Inferior parietal cortex (tissue), 1 donor: ENCODE results near the gene SLC25A18.
A peak's percentile ranks its signal among the peaks of the same experiment; 100 is the strongest.
"Not testable (repeated sequence)": the region's sequence is repeated elsewhere in the genome, so short reads cannot be mapped to it uniquely, and the experiment has no call there.

Source experiments
- DNase-seq: peaks from one replicate; pipeline ENCODE4 v3.0.0-alpha.2; 2016; ENCODE audit errors: extremely low spot score

Gene SLC25A18

DNA sequence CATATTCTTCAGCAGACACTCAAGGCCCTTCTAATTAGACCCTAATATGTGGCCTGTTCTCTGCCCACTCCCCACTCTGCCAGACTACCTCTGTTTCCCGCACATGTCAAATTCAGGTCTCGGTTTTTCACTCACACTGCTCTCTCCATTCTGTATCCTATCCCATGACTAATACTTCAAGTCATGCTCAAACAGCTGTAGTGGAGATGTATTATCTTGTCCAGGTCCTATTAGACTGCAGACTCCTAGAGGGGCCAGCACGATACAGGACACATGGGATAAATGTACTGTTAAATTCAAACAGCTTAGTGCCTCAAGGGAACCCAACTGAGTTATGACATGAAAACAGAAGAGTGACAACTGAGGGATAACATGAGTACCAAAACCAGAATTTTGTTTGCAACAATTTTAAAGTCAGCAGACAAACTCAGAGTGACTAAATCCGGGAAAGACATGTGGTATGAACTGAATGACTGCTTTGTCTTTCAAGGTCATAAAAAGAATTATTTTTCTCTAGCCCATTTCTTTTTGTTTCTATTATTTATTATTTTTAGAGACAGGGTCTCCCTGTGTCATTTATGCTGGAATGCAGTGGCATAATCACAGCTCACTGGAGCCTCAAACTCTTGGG is 44.7 kb downstream of the SLC25A18 start:
- no peak for DNase-seq

DNA sequence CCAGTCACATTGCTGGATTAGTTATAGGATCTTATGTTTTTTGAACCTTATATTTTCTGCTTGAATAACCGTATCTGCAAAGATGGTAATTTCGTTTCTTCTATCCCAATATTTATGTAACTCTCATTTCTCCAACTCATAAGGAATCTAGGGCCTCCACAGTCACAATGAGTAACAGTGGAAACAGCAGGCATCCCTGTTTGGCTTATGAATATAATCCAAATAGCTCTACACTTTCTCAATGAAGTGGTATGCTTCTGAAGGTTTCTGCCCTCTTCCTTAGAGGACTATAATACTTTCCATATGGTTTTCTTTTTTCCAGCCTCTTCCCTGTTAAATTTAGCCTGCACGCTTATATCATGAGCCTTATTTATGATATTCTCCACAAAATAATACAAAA is 48.8 kb downstream of the SLC25A18 start:
- DNase-seq, result no peak

DNA sequence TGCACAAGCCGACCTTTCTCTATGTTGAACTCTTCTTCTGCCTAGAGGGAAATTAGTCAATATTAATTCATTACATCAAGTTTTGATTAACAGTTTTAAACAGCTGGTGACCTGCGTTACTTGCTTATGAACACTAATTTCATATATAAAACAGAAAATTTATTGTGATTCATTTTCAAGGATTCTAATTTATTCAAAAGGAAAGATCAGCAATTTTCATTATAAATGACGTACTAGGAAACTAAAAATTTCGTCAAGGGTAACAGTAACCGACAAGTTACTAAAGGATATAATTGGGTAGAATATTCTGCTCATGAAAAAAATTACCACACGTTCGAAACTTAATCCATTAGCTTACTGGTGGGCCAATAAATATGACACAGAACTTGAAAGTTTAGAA is 50.0 kb downstream of the SLC25A18 start:
- no peak for DNase-seq

DNA sequence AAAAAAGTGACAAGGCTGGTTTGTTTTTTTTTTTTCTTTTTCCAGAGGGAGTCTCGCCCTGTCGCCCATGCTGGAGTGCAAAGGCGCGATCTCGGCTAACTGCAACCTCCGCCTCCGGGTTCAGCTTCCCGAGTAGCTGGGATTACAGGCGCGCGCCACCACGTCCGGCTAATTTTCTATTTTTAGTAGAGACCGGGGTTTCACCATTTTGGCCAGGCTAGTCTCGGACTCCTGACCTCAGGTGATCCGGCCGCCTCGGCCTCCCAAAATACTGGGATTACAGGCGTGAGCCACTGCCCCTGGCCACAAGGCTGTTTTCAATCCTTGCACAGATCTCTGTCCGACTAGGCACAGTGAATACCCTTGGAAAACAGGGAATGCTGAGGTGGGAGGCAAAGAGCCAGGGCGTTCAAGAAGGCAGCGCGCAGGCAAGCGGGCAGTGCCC is 64.7 kb downstream of the SLC25A18 start:
- no peak for DNase-seq

DNA sequence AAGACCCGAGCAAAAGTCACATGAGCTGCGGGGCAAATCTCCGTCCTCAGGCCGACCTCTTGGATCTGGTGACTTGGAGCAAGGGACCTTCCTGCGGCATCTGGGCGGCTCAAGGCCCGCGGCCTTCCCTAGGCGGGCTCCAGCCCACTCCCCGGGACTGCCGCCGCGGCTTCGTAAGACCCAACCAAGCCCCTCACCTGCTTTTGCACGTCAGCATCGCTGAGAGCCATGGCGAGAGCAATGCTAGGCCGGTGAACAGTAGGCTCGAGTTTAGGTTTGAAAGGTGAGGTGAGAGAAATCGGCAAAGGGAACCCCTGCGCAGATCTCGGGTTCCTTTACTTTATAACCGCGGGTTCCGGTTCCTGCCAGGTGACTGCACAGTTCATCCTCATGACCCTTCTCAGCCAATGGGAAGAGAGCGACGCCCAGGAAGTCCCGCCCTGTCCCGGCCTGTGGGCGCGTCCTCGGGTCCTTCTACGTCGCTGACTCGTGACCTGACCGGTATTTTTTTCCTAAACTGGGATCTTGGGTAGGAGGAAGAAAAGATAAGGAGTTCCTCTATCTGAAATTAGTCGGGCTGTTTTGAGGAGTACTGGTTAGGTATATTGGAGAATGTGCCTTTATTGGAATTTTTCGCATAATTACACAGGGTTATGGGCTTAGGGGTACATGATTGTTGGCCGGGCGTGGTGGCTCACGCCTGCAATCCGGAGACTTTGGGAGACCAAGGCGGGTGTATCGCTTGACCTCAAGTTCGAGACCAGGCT is 65.3 kb downstream of the SLC25A18 start, which contains the start of gene ATP6V1E1:
Gene ATP6V1E1, minus strand, starts transcription at position 344 of the 767 bp plus-strand sequence. Its CDS starts 114 bp downstream, at position 230.
- DNase-seq, result peak; percentile 98

DNA sequence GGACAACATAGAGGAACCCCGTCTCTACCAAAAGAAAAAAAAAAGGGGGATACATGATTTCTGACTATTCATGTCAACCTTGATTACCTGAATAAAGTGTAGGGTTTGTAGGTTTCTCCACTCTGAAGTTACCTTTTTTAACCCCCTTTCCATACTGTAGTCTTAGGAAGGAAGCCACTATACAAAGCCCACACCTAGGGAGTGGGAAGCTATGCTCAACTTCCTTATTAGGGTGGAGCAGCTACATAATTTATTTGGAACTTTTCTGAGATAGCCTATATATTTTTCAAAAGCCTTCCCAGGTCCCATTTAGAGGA is 65.8 kb downstream of the SLC25A18 start:
- DNase-seq, result no peak

DNA sequence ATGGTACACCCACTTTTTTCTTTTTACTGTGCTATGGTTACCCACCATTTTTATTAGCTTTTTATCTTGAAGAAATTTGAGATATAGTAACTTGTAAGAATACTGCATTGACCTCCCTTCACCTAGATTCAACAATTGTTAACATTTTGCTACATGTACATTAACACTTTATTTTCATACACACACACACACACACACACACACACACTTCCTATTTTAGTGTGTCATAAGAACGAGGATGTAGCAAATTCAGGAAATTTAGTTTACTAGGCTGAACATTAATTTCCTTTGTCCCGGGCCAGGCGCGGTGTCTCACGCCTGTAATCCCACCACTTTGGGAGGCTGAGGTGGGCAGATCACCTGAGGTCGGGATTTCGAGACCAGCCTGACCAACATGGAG is 66.3 kb downstream of the SLC25A18 start:
- DNase-seq, result no peak

DNA sequence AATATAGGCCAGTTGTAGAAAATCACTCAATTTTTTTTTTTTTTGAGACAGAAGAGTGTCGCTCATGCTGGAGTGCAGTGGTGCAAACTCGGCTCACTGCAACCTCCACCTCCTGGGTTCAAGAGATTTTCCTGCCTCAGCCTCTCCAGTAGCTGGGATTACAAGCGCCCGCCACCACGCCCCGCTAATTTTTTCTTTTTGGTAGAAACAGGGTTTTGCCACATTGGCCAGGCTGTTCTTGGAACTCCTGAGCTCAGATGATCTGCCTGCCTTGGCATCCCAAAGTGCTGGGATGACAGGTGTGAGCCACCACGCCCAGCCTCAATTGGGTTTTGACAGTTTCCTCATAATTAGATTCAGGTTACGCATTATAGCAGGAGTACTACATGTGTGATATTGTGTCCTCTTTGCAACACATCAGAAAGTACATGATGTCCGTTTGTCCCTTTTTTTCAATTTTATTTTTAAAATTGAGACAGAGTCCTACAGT is 67.8 kb downstream of the SLC25A18 start:
- DNase-seq, result no peak

DNA sequence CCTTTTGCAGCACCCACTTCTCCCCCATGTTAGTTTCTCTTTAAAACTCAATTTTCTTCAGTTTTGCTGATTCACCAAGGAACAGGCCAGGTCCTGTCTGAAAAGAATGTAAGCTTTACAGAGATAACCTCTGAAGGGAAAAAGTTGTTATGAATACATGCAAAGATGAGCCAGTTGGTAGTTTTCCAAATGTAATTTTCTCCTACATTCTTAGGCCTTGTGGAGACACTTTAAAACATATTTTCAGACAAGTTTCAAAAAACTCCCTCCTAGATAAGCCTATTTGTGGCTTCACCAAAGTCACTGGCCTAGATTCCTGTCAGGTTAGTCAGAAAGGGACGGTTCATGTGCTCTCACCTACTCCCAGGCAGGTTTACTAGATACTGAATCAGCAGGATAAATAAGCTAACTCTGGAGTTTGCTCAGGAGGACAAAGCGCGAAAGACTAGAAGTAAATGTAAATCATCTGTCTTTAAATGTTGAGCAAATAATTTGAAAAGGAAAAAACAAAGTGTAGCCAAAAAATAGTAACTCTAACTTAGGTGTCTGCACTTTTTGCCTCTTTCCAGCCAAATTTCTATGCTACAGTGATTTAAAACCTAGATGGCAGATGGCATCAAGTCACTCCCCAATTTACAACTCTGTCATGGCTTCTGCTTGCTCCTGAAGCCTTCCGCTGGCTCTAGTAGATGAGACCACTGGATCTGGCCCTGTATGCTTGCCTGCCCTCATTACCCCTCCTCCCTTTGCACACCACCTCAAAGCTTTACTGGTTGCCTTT is 70.1 kb downstream of the SLC25A18 start:
- DNase-seq, result no peak

DNA sequence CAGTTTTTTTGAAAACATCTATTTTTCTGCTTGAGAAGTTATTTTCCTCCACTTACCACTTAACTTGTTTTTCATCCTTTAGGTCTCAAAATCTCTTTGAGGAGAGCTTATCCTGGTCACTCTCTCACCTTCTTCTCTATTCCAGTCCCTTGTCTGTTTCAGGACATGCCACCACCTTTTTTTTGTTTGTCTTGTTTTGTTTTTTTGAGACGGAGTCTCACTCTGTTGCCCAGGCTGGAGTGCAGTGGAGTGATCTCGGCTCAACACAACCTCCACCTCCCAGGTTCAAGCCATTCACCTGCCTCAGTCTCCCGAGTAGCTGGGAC is 70.7 kb downstream of the SLC25A18 start:
- DNase-seq, result no peak

DNA sequence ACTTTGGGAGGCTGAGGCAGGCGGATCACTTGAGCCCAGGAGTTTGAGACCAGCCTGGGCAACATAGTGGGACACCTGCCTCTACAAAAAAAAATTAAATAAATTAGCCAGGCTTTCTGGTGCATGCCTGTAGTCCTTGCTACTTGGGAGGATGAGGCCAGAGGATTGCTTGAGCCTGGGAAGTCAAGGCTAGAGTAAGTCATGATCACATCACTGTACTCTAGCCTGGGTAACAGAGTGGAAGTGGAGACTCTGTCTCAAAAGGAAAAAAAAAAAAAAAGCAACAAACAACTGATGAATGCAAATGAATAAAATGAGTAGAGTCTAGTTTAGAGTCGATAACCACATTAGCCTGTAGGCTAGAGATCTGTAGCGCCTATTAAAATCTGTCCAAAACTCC is 71.4 kb downstream of the SLC25A18 start:
- DNase-seq, result no peak

DNA sequence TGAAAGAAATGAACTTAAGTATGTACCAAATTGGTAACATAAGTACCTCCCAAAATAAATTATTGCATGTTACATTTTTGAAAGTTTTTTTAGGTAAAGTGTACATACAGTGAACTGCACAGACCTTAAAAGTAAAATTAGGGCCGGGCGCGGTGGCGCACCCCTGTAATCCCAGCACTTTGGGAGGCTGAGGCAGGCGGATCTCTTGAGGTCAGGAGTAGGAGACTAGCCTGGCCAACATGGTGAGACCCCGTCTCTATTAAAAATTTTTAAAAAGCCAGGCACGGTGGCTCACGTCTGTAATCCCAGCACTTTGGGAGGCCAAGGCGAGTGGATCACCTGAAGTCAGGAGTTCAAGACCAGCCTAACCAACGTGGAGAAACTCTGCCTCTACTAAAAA is 73.6 kb downstream of the SLC25A18 start:
- DNase-seq, result not testable (repeated sequence)

DNA sequence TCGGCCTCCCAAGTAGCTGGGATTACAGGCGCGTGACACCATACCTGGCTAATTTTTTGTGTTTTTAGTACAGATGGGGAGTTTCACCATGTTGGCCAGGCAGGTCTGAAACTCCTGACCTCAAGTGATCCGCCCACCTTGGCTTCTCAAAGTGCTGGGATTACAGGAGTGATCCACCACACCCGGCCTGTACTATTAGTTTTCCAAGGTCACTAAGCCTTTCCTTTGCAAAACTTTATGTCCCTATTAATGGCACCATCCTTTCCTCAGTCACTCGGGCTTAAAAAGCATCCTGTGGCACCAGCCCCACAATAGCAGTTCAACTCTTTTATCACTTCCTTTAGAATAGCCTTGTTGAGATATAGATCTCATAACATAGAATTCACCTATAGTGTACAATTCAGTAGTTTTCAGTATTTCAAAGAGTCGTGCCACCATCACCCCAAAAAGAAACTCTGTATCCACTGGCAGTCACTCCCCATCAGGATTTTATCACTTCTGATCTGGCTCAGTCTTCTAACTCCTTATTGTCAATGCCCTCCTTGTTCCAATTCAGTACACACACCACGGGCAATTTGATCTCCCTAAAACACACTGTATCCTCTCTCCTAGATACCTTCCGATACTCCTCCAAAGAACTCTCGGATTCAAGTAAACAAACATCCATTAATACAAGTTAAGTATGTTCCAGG is 74.3 kb downstream of the SLC25A18 start:
- DNase-seq, result no peak

DNA sequence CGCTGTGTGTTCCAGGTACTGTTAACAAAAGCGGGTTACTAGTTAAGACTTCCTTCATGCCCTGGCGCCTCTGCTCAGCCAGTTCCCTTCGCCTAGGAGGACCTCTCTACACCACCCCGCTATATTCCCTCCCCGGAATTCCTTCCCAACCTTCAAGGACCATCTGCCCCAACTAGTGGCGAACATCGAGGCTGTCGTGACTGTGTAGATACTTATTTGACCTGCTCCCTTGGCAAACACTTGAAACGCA is 74.8 kb downstream of the SLC25A18 start:
- DNase-seq, result no peak

DNA sequence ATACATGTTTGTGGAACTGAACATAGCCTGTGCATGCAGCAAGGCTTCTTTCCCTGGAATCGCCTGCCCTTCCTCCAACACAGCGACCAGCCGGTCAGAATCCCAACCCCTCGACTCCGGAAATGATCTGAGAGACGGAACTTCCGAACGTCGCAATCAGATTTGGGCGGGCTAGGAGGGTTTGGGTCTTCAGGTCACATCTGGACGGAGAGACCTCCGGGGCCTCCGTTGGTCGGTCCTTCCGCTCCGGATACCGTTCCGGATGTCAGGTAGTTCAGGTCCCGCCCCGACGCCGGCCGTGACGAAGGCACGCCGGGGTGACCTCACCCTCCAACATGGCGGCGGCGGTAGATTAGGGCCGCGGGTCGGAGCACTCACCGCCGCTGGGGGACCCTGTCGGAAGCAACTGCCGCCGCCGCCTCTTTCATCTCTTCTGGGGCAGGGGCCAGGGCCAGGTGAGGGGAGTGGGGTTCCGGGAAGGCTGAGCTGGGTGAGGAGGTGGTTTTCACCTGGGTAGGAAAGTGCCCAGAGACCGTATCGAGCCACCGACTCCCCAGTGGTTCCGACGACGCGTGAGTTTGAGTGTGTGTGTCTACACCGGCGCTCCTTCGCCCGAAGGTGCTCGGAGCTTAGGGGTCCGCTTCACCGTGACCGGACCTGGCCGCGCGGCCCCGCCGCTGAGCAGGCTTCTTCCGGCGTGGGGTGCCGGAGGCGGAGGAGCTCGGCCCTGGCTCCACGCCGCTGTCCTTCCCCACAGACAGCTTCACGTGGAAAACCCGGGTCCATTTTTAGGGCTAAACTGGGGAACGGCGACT is 75.3 kb downstream of the SLC25A18 start, which contains the start of gene BCL2L13:
Gene BCL2L13, plus strand, starts transcription at position 326 of the 815 bp plus-strand sequence. CDS start 16,955 bp downstream, outside the sequence.
- DNase-seq, result peak; percentile 92

DNA sequence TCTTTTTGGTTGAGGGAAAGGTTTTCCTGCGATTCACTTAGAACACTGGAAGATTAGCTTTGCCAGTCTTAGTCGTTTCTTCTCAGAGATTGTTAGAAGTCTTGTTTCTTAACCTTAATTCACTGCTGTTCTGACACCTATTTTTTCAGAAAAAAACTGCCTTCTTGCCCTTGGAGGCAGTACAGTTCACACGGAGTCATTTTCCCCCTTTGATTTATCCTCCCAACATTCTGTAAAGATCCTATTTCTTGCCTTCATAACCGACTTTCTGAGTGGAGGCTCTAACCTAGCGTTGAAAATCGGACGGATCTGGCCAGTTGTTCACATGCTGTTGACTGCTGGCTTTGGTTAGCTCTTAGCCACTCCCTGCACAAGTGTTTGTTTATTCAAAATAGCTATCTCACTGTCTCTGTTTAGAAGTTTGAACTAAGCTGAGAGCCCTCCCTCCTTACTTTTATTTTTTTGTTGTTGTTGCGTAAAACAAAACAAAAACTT is 76.0 kb downstream of the SLC25A18 start:
- DNase-seq, result peak; percentile 29
